Stimulated activated CD8-positive, alpha-beta memory T cell treated with anti-CD3 and anti-CD28 coated beads, Interleukin-12 subunit alpha, Interleukin-12 subunit beta, amount 100 ng/mL, for 4 hours (primary cell): ENCODE data around the gene MVD.

ENCODE experiments used
- DNase-seq: peaks from one replicate; pipeline ENCODE4 v3.0.0-alpha.2; 2020; ENCODE audit warnings: low read depth

MVD gene

GRCh38 chr16:88655053-88655732 is 7.7 kb downstream of the MVD start:
- no peak for DNase-seq

- DNase-seq, result no peak
Measured at GRCh38 chr16:88654363-88655052, 8.4 kb downstream of the MVD start.

- DNase-seq, result no peak
Measured at GRCh38 chr16:88653596-88654362, 9.1 kb downstream of the MVD start.

GRCh38 chr16:88653101-88653500 is 9.8 kb downstream of the MVD start:
- DNase-seq, result no peak

GRCh38 chr16:88652762-88653063 is 10.2 kb downstream of the MVD start:
- no peak for DNase-seq

- no peak for DNase-seq
Measured at GRCh38 chr16:88651989-88652761, 10.7 kb downstream of the MVD start.

GRCh38 chr16:88651276-88651988 is 11.5 kb downstream of the MVD start:
- DNase-seq, result peak; percentile 50

- DNase-seq, result peak; percentile 74
Measured at GRCh38 chr16:88650749-88651275, 12.1 kb downstream of the MVD start, which contains the start of gene CYBA. Gene CYBA, minus strand, starts transcription at chr16:88651053. Its CDS starts 40 bp downstream, at chr16:88651013.

- DNase-seq, result no peak
Measured at GRCh38 chr16:88649924-88650748, 12.8 kb downstream of the MVD start.

- no peak for DNase-seq
Measured at GRCh38 chr16:88649195-88649923, 13.5 kb downstream of the MVD start.

GRCh38 chr16:88647178-88648070 is 15.5 kb downstream of the MVD start:
- no peak for DNase-seq

GRCh38 chr16:88646345-88647034 is 16.4 kb downstream of the MVD start:
- DNase-seq, result no peak

GRCh38 chr16:88645941-88646340 is 16.9 kb downstream of the MVD start:
- DNase-seq, result no peak

- no peak for DNase-seq
Measured at GRCh38 chr16:88645455-88645854, 17.4 kb downstream of the MVD start.

- no peak for DNase-seq
Measured at GRCh38 chr16:88643644-88643932, 19.3 kb downstream of the MVD start.

- DNase-seq, result no peak
Measured at GRCh38 chr16:88642881-88643643, 19.8 kb downstream of the MVD start.

- DNase-seq, result no peak
Measured at GRCh38 chr16:88640498-88641247, 22.2 kb downstream of the MVD start.
